Measurements from ENCODE around the gene CDK16.

DNA sequence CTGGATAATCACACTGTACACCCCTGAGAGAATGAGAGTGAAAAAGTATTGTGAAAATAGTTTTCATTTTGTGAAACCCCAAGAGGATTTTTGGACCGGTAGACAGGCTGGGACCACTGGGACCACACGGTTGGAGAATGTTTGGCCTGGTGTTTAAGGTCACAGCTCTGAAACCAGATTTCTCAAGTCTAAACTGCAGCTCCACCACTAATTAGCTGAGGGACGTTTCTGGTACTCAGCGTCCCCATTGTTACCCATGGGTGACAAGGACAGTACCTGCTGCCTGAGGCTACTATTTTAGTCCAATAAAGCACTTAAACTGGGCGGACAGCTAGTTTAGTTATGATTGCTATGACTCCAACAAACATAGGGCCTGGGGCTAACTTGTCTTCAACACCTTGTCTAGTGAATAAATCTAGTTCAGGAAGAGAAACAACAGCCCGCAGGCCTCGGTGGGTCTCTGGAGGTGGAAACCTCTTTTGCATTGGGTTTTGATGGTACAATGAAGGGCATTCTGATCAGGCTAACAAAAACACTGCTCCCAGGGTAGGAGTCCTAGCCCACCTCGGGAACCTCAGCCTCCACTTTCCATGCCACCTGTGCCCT lies 13.8 kb downstream of the CDK16 start:
- TF ChIP-seq GATA2 (IDR thresholded peaks at IDR 0.05; ENCODE audit: insufficient read depth, insufficient read length, low read depth, low read length), result no peak
- TF ChIP-seq POLR2A (IDR thresholded peaks at IDR 0.05; ENCODE audit: low read depth, low read length), result no peak
- TF ChIP-seq, protein P1, sequence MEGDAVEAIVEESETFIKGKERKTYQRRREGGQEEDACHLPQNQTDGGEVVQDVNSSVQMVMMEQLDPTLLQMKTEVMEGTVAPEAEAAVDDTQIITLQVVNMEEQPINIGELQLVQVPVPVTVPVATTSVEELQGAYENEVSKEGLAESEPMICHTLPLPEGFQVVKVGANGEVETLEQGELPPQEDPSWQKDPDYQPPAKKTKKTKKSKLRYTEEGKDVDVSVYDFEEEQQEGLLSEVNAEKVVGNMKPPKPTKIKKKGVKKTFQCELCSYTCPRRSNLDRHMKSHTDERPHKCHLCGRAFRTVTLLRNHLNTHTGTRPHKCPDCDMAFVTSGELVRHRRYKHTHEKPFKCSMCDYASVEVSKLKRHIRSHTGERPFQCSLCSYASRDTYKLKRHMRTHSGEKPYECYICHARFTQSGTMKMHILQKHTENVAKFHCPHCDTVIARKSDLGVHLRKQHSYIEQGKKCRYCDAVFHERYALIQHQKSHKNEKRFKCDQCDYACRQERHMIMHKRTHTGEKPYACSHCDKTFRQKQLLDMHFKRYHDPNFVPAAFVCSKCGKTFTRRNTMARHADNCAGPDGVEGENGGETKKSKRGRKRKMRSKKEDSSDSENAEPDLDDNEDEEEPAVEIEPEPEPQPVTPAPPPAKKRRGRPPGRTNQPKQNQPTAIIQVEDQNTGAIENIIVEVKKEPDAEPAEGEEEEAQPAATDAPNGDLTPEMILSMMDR (IDR thresholded peaks at IDR 0.05; ENCODE audit: extremely low read depth in 1 of 2, insufficient read depth in 1 of 2, low read depth in 1 of 2, low read length in 2 of 2), result no peak
- TF ChIP-seq POLR2AphosphoS5 (IDR thresholded peaks at IDR 0.05; ENCODE audit: insufficient read depth, low read depth, low read length), result no peak
- no peak for TF ChIP-seq FOS (IDR thresholded peaks at IDR 0.05; ENCODE audit: borderline replicate concordance, insufficient read depth, low read length)
- no peak for TF ChIP-seq EZH2 (IDR thresholded peaks at IDR 0.05; ENCODE audit: borderline replicate concordance, low read depth, low read length, severe bottlenecking)
- TF ChIP-seq, protein P2, sequence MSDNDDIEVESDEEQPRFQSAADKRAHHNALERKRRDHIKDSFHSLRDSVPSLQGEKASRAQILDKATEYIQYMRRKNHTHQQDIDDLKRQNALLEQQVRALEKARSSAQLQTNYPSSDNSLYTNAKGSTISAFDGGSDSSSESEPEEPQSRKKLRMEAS (IDR thresholded peaks at IDR 0.05; ENCODE audit: insufficient read depth, insufficient read length), result no peak

All from endothelial cell of umbilical vein (primary cell).